ENCODE measurements around the gene FRMPD4. TPM values are rescaled to one million over a fixed set of nuclear protein-coding genes. Genes with fewer than 3 reads are reported as not detected.

The FRMPD4 gene
- total RNA-seq, 5 donors from 2014 or later (not counting 1 experiment from before 2014, with no cell fraction given) = not detected

GRCh38 chrX:12488220-12488619 lies 349.9 kb downstream of the FRMPD4 start:
- Mint-ChIP-seq H3K4me3 (no peak overlapping the region), H3K27ac (no peak overlapping the region), H3K36me3 (no peaks in the 10 kb centered on the region), H3K4me1 (no peaks in the 10 kb centered on the region), H3K9me3 (peaks cover 0 to 7% (median 3%) of the 10 kb centered on the region in 3 donors), H3K27me3 (peaks cover 0 to 3% of the 10 kb centered on the region in 2 donors)
- ATAC-seq (replicated peaks in 1 of 4) (no peak), DNase-seq (no peak)
- ChIA-PET POLR2A (no interaction called here), CTCF (interaction anchor here in 1 of 2 donors (0.6 kb wide), 1 partner anchor 108 kb away, joined by 3 read pairs; no protein-coding TSS in a partner anchor)
- H3K27me3 ChIP-seq (replicated peaks in 1 of 2; ENCODE audit: control insufficient read depth in 2 of 2, extremely low read depth in 1 of 2, insufficient read depth in 2 of 2, low read length in 1 of 2) = no peaks in the 10 kb centered on the region
- no peaks in the 10 kb centered on the region for H3K4me1 ChIP-seq (ENCODE audit: control insufficient read depth in 1 of 2, extremely low read depth in 1 of 2, insufficient read depth in 2 of 2, low read length in 2 of 2)
- H3K36me3 ChIP-seq (ENCODE audit: control insufficient read depth in 2 of 2, extremely low read depth in 1 of 2, insufficient read depth in 1 of 2, low read length in 1 of 2) = no peaks in the 10 kb centered on the region
- no peak overlapping the region for H3K27ac ChIP-seq (ENCODE audit: low read length)
- H3K4me3 ChIP-seq (ENCODE audit: control insufficient read depth in 1 of 2, extremely low read depth in 1 of 2, low read length in 1 of 2) = no peak overlapping the region
- H3K9me3 ChIP-seq = no peaks in the 10 kb centered on the region

- H3K27me3 Mint-ChIP-seq = peaks cover 0 to 3% of the 10 kb centered on the region in 2 donors
- WGBS (ENCODE audit: insufficient coverage) = no CpG with 5 or more reads among the region's 2 CpGs
- peaks cover 0 to 7% (median 3%) of the 10 kb centered on the region in 3 donors for H3K9me3 Mint-ChIP-seq
- H3K36me3 ChIP-seq (ENCODE audit: control insufficient read depth in 2 of 2, extremely low read depth in 1 of 2, insufficient read depth in 1 of 2, low read length in 1 of 2) = no peaks in the 10 kb centered on the region
- H3K4me1 ChIP-seq (ENCODE audit: control insufficient read depth in 1 of 2, extremely low read depth in 1 of 2, insufficient read depth in 2 of 2, low read length in 2 of 2) = no peaks in the 10 kb centered on the region
- DNase-seq (no peak), ATAC-seq (replicated peaks in 1 of 4) (no peak)
- POLR2A ChIA-PET = no interaction called here
- H3K4me3 Mint-ChIP-seq = no peak overlapping the region
- CTCF ChIA-PET = interaction anchor here in 1 of 2 donors (0.6 kb wide), 1 partner anchor 109 kb away, joined by 3 read pairs; no protein-coding TSS in a partner anchor
- no peak overlapping the region for H3K27ac Mint-ChIP-seq
- H3K4me3 ChIP-seq (ENCODE audit: control insufficient read depth in 1 of 2, extremely low read depth in 1 of 2, low read length in 1 of 2) = no peak overlapping the region
- H3K27me3 ChIP-seq (replicated peaks in 1 of 2; ENCODE audit: control insufficient read depth in 2 of 2, extremely low read depth in 1 of 2, insufficient read depth in 2 of 2, low read length in 1 of 2) = no peaks in the 10 kb centered on the region
- no peaks in the 10 kb centered on the region for H3K36me3 Mint-ChIP-seq
- H3K9me3 ChIP-seq = no peaks in the 10 kb centered on the region
- no peak overlapping the region for H3K27ac ChIP-seq (ENCODE audit: low read length)
- no peaks in the 10 kb centered on the region for H3K4me1 Mint-ChIP-seq
Observed at GRCh38 chrX:12488771-12489170, 350.5 kb downstream of the FRMPD4 start.

GRCh38 chrX:12489341-12489740 lies 351.1 kb downstream of the FRMPD4 start:
- Mint-ChIP-seq H3K36me3 (no peaks in the 10 kb centered on the region), H3K4me3 (no peak overlapping the region), H3K9me3 (peaks cover 0 to 7% (median 3%) of the 10 kb centered on the region in 3 donors), H3K4me1 (no peaks in the 10 kb centered on the region), H3K27me3 (peaks cover 0 to 3% of the 10 kb centered on the region in 2 donors), H3K27ac (no peak overlapping the region)
- H3K27ac ChIP-seq (ENCODE audit: low read length) = no peak overlapping the region
- H3K4me1 ChIP-seq (ENCODE audit: control insufficient read depth in 1 of 2, extremely low read depth in 1 of 2, insufficient read depth in 2 of 2, low read length in 2 of 2) = no peaks in the 10 kb centered on the region
- ATAC-seq (replicated peaks in 1 of 4) = no peak
- no peaks in the 10 kb centered on the region for H3K9me3 ChIP-seq
- no peak overlapping the region for H3K4me3 ChIP-seq (ENCODE audit: control insufficient read depth in 1 of 2, extremely low read depth in 1 of 2, low read length in 1 of 2)
- H3K36me3 ChIP-seq (ENCODE audit: control insufficient read depth in 2 of 2, extremely low read depth in 1 of 2, insufficient read depth in 1 of 2, low read length in 1 of 2) = no peaks in the 10 kb centered on the region
- CTCF ChIA-PET = no interaction called here
- DNase-seq = no peak
- WGBS (ENCODE audit: insufficient coverage) = no CpG with 5 or more reads among the region's 3 CpGs
- H3K27me3 ChIP-seq (replicated peaks in 1 of 2; ENCODE audit: control insufficient read depth in 2 of 2, extremely low read depth in 1 of 2, insufficient read depth in 2 of 2, low read length in 1 of 2) = no peaks in the 10 kb centered on the region
- POLR2A ChIA-PET = no interaction called here

- no peaks in the 10 kb centered on the region for H3K4me1 Mint-ChIP-seq
- ATAC-seq (replicated peaks in 1 of 4) (no peak), DNase-seq (no peak)
- H3K27ac Mint-ChIP-seq = no peak overlapping the region
- H3K36me3 ChIP-seq (ENCODE audit: control insufficient read depth in 2 of 2, extremely low read depth in 1 of 2, insufficient read depth in 1 of 2, low read length in 1 of 2) = no peaks in the 10 kb centered on the region
- no peak overlapping the region for H3K4me3 Mint-ChIP-seq
- 82% methylated on average over 3 of the region's 11 CpGs for WGBS (ENCODE audit: insufficient coverage)
- H3K9me3 ChIP-seq = no peaks in the 10 kb centered on the region
- H3K4me1 ChIP-seq (ENCODE audit: control insufficient read depth in 1 of 2, extremely low read depth in 1 of 2, insufficient read depth in 2 of 2, low read length in 2 of 2) = no peaks in the 10 kb centered on the region
- H3K9me3 Mint-ChIP-seq = no peaks in the 10 kb centered on the region
- POLR2A ChIA-PET = no interaction called here
- no peaks in the 10 kb centered on the region for H3K36me3 Mint-ChIP-seq
- no peaks in the 10 kb centered on the region for H3K27me3 Mint-ChIP-seq
- H3K27ac ChIP-seq (ENCODE audit: low read length) = no peak overlapping the region
- CTCF ChIA-PET = no interaction called here
- H3K4me3 ChIP-seq (ENCODE audit: control insufficient read depth in 1 of 2, extremely low read depth in 1 of 2, low read length in 1 of 2) = no peak overlapping the region
- no peaks in the 10 kb centered on the region for H3K27me3 ChIP-seq (replicated peaks in 1 of 2; ENCODE audit: control insufficient read depth in 2 of 2, extremely low read depth in 1 of 2, insufficient read depth in 2 of 2, low read length in 1 of 2)
Observed at GRCh38 chrX:12494400-12495138, 356.3 kb downstream of the FRMPD4 start.

- H3K27me3 ChIP-seq (replicated peaks in 1 of 2; ENCODE audit: control insufficient read depth in 2 of 2, extremely low read depth in 1 of 2, insufficient read depth in 2 of 2, low read length in 1 of 2) = no peaks in the 10 kb centered on the region
- H3K36me3 ChIP-seq (ENCODE audit: control insufficient read depth in 2 of 2, extremely low read depth in 1 of 2, insufficient read depth in 1 of 2, low read length in 1 of 2) = no peaks in the 10 kb centered on the region
- H3K4me1 ChIP-seq (ENCODE audit: control insufficient read depth in 1 of 2, extremely low read depth in 1 of 2, insufficient read depth in 2 of 2, low read length in 2 of 2) = no peaks in the 10 kb centered on the region
- H3K27ac ChIP-seq (ENCODE audit: low read length) = no peak overlapping the region
- H3K4me3 Mint-ChIP-seq = no peak overlapping the region
- H3K36me3 Mint-ChIP-seq = no peaks in the 10 kb centered on the region
- no CpG with 5 or more reads among the region's 4 CpGs for WGBS (ENCODE audit: insufficient coverage)
- no peaks in the 10 kb centered on the region for H3K4me1 Mint-ChIP-seq
- DNase-seq (no peak), ATAC-seq (replicated peaks in 1 of 4) (no peak)
- no peaks in the 10 kb centered on the region for H3K9me3 ChIP-seq
- H3K9me3 Mint-ChIP-seq = no peaks in the 10 kb centered on the region
- H3K27me3 Mint-ChIP-seq = no peaks in the 10 kb centered on the region
- H3K4me3 ChIP-seq (ENCODE audit: control insufficient read depth in 1 of 2, extremely low read depth in 1 of 2, low read length in 1 of 2) = no peak overlapping the region
- ChIA-PET CTCF (no interaction called here), POLR2A (interaction anchor here in 1 of 2 donors (0.7 kb wide), 1 partner anchor 877 kb away, joined by 4 read pairs; no protein-coding TSS in a partner anchor)
- no peak overlapping the region for H3K27ac Mint-ChIP-seq
Observed at GRCh38 chrX:12496343-12496742, 358.1 kb downstream of the FRMPD4 start.

- Mint-ChIP-seq H3K4me3 (no peak overlapping the region), H3K27me3 (peaks cover 0 to 3% of the 10 kb centered on the region in 2 donors), H3K27ac (no peak overlapping the region), H3K36me3 (no peaks in the 10 kb centered on the region), H3K9me3 (no peaks in the 10 kb centered on the region), H3K4me1 (no peaks in the 10 kb centered on the region)
- no peak overlapping the region for H3K27ac ChIP-seq (ENCODE audit: low read length)
- WGBS (ENCODE audit: insufficient coverage) = 56% methylated on average over 3 of the region's 8 CpGs
- H3K4me3 ChIP-seq (ENCODE audit: control insufficient read depth in 1 of 2, extremely low read depth in 1 of 2, low read length in 1 of 2) = no peak overlapping the region
- POLR2A ChIA-PET = no interaction called here
- no peaks in the 10 kb centered on the region for H3K27me3 ChIP-seq (replicated peaks in 1 of 2; ENCODE audit: control insufficient read depth in 2 of 2, extremely low read depth in 1 of 2, insufficient read depth in 2 of 2, low read length in 1 of 2)
- DNase-seq (no peak), ATAC-seq (replicated peaks in 1 of 4) (no peak)
- CTCF ChIA-PET = no interaction called here
- H3K4me1 ChIP-seq (ENCODE audit: control insufficient read depth in 1 of 2, extremely low read depth in 1 of 2, insufficient read depth in 2 of 2, low read length in 2 of 2) = no peaks in the 10 kb centered on the region
- H3K9me3 ChIP-seq = no peaks in the 10 kb centered on the region
- H3K36me3 ChIP-seq (ENCODE audit: control insufficient read depth in 2 of 2, extremely low read depth in 1 of 2, insufficient read depth in 1 of 2, low read length in 1 of 2) = no peaks in the 10 kb centered on the region
Observed at GRCh38 chrX:12497832-12498591, 359.7 kb downstream of the FRMPD4 start.
